Naive thymus-derived CD8-positive, alpha-beta T cell (primary cell): ENCODE data around the gene SLFN13. TPM values are rescaled to one million over a fixed set of nuclear protein-coding genes. Genes with fewer than 3 reads are reported as not detected.

ENCODE experiments used
- ATAC-seq, 2 donors: fragments of 150-1000 bp; cut with Tn5 transposase in 1 of 2; sonication (Bioruptor Pico), chemical (Tn5 transposase) in 1 of 2; 1 replicate in 1 of 2; 2 replicates in 1 of 2; pipeline ENCODE4 v1.10.0; 2021; ENCODE audit warnings: mild to moderate bottlenecking in 2 of 2, moderate library complexity in 2 of 2
- POLR2A ChIA-PET: fragments of 350-600 bp; sonication (Branson Sonifier 250); formaldehyde crosslinking; loops from one replicate; lab custom pipeline; 2021; ENCODE audit warnings: antibody characterized with exemption; lab: Charles Lee
- DNase-seq, 10 donors: peaks; one replicate each; pipeline versions ENCODE4 v3.0.0 to v3.0.0-alpha.2; 2020 to 2022
- H3K27ac Mint-ChIP-seq, 10 donors: one replicate each; pipeline ENCODE4 v1.8.0; 2020 to 2022; ENCODE audit warnings: mild to moderate bottlenecking in 10 of 10, mixed read lengths in 10 of 10, moderate library complexity in 4 of 10, inconsistent platforms in 1 of 10
- H3K27me3 Mint-ChIP-seq, 5 donors: one replicate each; pipeline ENCODE4 v1.8.0; 2021 to 2022; ENCODE audit warnings: mixed read lengths in 5 of 5
- H3K36me3 Mint-ChIP-seq, 3 donors: one replicate each; pipeline ENCODE4 v1.8.0; 2020 to 2022; ENCODE audit warnings: mixed read lengths in 3 of 3, mild to moderate bottlenecking in 2 of 3, inconsistent platforms in 1 of 3
- H3K4me1 Mint-ChIP-seq, 4 donors: one replicate each; pipeline ENCODE4 v1.8.0; 2021 to 2022; ENCODE audit warnings: mixed read lengths in 4 of 4
- H3K4me3 Mint-ChIP-seq, 10 donors: one replicate each; pipeline ENCODE4 v1.8.0; 2020 to 2022; ENCODE audit warnings: mild to moderate bottlenecking in 10 of 10, mixed read lengths in 10 of 10, moderate library complexity in 6 of 10, inconsistent platforms in 1 of 10
- H3K9me3 Mint-ChIP-seq, 9 donors: one replicate each; pipeline ENCODE4 v1.8.0; 2020 to 2022; ENCODE audit warnings: mixed read lengths in 9 of 9, mild to moderate bottlenecking in 3 of 9, inconsistent platforms in 1 of 9, moderate library complexity in 1 of 9
- polyA plus RNA-seq, 3 donors: library from polyadenylated mRNA; unstranded; fragments of 300-500 nt; fragmentation: Illumina TruSeq; gene quantifications; one replicate each; pipeline ENCODE4 v1.2.3, GENCODE V29; 2021
- total RNA-seq, 8 experiments: library from RNA in 2 of 8; stranded (reverse) in 2 of 8; gene quantifications; one replicate each; pipeline ENCODE4 v1.2.3 and lab custom pipeline; 2021 to 2026

Gene SLFN13, protein sequence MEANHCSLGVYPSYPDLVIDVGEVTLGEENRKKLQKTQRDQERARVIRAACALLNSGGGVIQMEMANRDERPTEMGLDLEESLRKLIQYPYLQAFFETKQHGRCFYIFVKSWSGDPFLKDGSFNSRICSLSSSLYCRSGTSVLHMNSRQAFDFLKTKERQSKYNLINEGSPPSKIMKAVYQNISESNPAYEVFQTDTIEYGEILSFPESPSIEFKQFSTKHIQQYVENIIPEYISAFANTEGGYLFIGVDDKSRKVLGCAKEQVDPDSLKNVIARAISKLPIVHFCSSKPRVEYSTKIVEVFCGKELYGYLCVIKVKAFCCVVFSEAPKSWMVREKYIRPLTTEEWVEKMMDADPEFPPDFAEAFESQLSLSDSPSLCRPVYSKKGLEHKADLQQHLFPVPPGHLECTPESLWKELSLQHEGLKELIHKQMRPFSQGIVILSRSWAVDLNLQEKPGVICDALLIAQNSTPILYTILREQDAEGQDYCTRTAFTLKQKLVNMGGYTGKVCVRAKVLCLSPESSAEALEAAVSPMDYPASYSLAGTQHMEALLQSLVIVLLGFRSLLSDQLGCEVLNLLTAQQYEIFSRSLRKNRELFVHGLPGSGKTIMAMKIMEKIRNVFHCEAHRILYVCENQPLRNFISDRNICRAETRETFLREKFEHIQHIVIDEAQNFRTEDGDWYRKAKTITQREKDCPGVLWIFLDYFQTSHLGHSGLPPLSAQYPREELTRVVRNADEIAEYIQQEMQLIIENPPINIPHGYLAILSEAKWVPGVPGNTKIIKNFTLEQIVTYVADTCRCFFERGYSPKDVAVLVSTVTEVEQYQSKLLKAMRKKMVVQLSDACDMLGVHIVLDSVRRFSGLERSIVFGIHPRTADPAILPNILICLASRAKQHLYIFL
- total RNA-seq: 10 to 100 TPM; 15.9 to 17.0 TPM
- 1 to 10 TPM; 3.2 to 9.5 (median 3.4) TPM for polyA plus RNA-seq
- total RNA-seq (lab: John Stamatoyannopoulos, UW): 3.3 to 37.4 (median 24.3) reads per million in 6 experiments

DNA sequence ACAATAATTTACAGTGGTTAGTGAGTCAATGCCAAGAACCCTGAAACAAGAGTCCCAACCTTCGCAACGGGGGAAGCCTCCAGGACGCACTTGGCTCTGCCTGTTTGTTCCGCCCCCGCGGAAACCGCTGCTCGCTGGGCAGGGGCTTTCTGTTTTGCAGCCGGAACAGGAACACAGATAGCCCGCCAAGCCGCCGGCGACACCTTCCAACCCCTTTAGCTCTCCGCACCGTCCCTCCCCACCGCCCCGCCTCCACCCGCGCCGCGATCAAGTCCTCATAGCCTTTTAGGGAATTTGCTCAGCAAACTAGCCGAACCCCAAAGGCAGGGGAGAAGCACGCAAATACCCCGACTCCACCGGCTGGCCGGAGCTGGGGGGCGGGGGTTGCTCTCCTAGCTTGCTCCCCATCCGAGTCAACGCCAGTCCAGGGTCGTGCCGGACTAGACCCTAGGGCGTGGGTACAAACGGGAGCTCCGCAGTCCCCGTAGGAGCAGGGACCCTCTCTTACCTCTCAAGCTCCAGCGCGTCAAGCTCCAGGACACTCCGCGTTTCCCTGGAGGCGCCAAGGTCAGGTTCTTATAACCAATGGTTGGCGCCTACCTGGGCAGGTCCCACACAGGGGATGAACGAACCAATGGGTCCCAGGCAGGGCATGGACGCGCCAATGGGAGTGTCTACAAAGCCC lies at the start of gene SLFN13:
Gene SLFN13 (minus strand): TSS at position 553 of the 685 bp plus-strand sequence. CDS start 3,086 bp downstream, outside the sequence.
- peak; percentile 68 to 90 (median 80) for DNase-seq
- no peaks in the 10 kb centered on the region for H3K9me3 Mint-ChIP-seq
- POLR2A ChIA-PET: interaction anchor here (0.6 to 2.8 kb wide), 14 partner anchors 11 to 213 kb away, joined by 3 to 30 read pairs (median 7); partner anchors contain the start of gene SLFN11
- ATAC-seq: peak; percentile 96 to 97
- peaks cover 0 to 23% (median 0%) of the 10 kb centered on the region in 3 donors for H3K36me3 Mint-ChIP-seq
- peak within 1 kb of the TSS; percentile 77 to 92 (median 86) for H3K4me3 Mint-ChIP-seq
- H3K27me3 Mint-ChIP-seq: no peaks in the 10 kb centered on the region
- H3K4me1 Mint-ChIP-seq: peaks cover 2 to 28% (median 17%) of the 10 kb centered on the region in 4 donors
- H3K27ac Mint-ChIP-seq: peak within 1 kb of the TSS; percentile 82 to 94 (median 92)

DNA sequence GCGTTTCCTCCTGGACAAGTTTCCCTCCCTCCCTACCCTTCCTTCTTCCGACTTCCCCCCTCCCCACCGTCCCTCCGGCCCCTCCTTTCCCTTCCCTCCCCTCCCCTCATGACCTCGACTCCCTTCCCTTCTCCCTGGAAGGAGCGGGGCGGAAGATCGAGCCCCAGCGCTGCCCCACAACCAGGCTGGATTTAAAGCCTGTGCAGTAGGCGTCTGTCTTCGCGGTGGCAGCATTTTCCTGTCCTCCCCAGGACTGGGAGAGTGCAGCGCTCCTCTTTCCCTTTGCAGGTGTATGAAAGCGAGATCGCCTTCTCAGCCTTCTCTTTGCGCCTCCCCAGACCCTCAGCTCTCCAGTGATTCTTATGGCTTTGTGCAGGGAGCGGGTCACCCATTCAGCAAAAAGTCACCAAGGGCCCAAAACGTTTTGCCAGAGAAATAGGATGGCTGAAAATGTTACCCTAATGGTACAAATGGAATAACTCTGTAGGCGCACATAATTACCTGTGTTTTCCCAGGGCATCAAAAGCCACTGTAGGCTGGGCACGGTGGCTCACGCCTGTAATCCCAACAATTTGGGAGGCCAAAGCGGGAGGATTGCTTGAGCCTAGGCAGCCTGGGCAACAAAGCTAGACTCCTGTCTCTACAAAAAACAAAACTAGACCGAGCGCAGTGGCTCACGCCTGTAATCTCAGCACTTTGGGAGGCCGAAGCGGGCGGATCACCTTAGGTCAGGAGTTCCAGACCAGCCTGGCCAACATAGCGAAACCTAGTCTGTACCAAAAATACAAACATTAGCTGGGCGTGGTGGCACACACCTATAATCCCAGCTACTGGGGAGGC lies 48.1 kb upstream of the SLFN13 start:
- DNase-seq (no peak), ATAC-seq (no peak)
- Mint-ChIP-seq H3K36me3 (peaks cover 6 to 47% (median 21%) of the 10 kb centered on the region in 3 donors), H3K27ac (peak overlapping the region; percentile 19 to 87 (median 69)), H3K4me1 (peaks cover 40 to 88% (median 74%) of the 10 kb centered on the region in 4 donors), H3K9me3 (peaks cover 0 to 7% (median 1%) of the 10 kb centered on the region in 9 donors), H3K4me3 (peak overlapping the region; percentile 44 to 84 (median 70)), H3K27me3 (peaks cover 0 to 13% (median 0%) of the 10 kb centered on the region in 5 donors)
- POLR2A ChIA-PET: interaction anchor here (2.0 kb wide), 1 partner anchor 9 kb away, joined by 5 read pairs; no protein-coding TSS in a partner anchor

DNA sequence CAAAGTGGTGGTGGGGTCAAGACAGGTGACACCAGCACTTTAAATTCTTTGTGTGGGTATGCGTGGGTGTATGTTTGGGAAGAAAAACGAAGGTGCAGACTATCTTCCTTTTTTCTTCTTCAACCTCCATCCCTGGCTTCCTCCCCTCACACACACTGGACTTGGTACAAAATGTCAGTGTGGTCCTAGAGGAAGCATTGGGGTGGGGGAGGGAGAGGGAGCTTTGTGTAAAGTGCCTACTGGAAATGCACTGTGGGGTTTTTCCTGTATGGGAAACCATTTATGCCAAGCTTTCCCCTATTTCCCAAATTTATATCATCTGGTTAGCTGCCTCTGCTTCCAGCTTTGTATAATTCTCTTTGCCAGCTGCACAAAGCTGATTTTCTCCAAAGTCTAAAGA lies 44.5 kb upstream of the SLFN13 start:
- no peak overlapping the region for H3K4me3 Mint-ChIP-seq
- peaks cover 25 to 76% (median 68%) of the 10 kb centered on the region in 4 donors for H3K4me1 Mint-ChIP-seq
- H3K27ac Mint-ChIP-seq: peak overlapping the region in 2 of 10 donors; percentile 33 to 79
- DNase-seq: no peak
- POLR2A ChIA-PET: no interaction called here
- peaks cover 0 to 26% (median 0%) of the 10 kb centered on the region in 5 donors for H3K27me3 Mint-ChIP-seq
- H3K9me3 Mint-ChIP-seq: peaks cover 0 to 27% (median 9%) of the 10 kb centered on the region in 9 donors
- peaks cover 20 to 56% (median 37%) of the 10 kb centered on the region in 3 donors for H3K36me3 Mint-ChIP-seq
- no peak for ATAC-seq

DNA sequence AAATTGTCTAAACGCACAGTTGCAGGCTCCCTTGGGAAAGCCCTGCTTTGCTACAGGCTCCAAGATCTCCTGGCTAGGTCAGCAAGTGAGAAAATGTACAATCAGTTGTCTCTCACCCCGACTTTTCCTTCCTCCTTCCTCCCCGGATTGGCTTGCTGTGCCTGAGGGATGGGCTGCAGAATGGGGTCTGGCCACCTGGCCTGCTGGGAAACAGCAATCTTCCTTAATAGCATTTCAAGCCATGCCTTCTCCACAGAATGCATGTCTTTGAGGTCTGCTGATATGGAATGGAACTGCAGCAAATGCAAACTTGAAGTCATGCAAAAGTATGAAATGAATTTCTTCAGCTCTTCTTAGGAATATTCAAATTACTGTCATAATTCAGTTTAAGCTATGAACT lies 42.9 kb upstream of the SLFN13 start:
- POLR2A ChIA-PET: interaction anchor here (0.6 kb wide), 1 partner anchor 39 kb away, joined by 4 read pairs; no protein-coding TSS in a partner anchor
- Mint-ChIP-seq H3K4me3 (peak overlapping the region in 2 of 10 donors; percentile 35 to 40), H3K9me3 (peaks cover 0 to 27% (median 9%) of the 10 kb centered on the region in 9 donors), H3K4me1 (peaks cover 25 to 76% (median 68%) of the 10 kb centered on the region in 4 donors), H3K27me3 (peaks cover 0 to 26% (median 0%) of the 10 kb centered on the region in 5 donors), H3K27ac (peak overlapping the region in 5 of 10 donors; percentile 40 to 83 (median 67)), H3K36me3 (peaks cover 20 to 52% (median 38%) of the 10 kb centered on the region in 3 donors)
- no peak for DNase-seq
- ATAC-seq: no peak

DNA sequence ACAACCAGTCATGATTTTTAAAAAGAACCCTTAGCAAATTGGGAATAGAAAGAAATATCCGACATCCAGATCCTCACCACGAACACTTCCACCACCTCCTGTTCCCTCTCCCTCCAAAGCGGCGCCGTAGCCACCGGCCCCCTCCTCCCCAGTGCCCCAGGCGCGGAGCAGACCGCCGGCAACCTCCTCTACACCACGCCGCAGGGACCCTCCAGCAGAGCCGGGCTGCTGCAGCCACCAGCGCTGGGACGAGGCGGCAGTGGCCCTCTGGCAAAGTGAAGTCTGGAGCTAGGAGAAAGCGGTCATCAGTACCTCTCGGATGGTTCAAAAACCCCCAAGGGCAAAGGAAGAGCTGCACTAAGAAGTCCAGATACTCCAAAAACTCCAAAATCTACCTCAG lies 41.4 kb upstream of the SLFN13 start:
- no peak for DNase-seq
- Mint-ChIP-seq H3K27ac (peak overlapping the region in 6 of 10 donors; percentile 9 to 74 (median 64)), H3K27me3 (peaks cover 0 to 26% (median 0%) of the 10 kb centered on the region in 5 donors), H3K4me3 (peak overlapping the region in 4 of 10 donors; percentile 6 to 27 (median 18)), H3K9me3 (peaks cover 0 to 40% (median 17%) of the 10 kb centered on the region in 9 donors), H3K4me1 (peaks cover 30 to 78% (median 72%) of the 10 kb centered on the region in 4 donors), H3K36me3 (peaks cover 26 to 66% (median 52%) of the 10 kb centered on the region in 3 donors)
- POLR2A ChIA-PET: interaction anchor here (0.6 to 4.8 kb wide), 2 partner anchors 45 to 531 kb away, joined by 6 to 49 read pairs; partner anchors contain the start of gene SLFN12L
- ATAC-seq: no peak

DNA sequence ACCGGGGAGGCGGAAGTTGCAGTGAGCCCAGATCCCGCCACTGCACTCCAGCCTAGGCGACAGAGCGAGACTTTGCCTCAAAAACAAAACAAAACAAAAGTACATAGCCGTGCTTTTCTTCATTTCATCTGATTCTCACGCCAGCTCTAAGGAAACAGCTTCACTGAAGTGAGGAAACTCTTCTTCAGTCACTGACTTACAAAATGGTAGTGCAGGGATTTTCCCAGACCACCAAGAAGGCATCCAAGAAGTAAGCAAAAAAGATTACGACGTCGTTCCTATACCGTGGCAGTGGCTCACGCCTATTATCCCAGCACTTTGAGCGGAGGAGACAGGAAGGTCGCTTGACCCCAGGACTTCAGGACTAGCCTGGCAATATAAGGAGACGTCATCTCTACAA lies 40.4 kb upstream of the SLFN13 start:
- H3K4me1 Mint-ChIP-seq: peaks cover 29 to 77% (median 73%) of the 10 kb centered on the region in 4 donors

DNA sequence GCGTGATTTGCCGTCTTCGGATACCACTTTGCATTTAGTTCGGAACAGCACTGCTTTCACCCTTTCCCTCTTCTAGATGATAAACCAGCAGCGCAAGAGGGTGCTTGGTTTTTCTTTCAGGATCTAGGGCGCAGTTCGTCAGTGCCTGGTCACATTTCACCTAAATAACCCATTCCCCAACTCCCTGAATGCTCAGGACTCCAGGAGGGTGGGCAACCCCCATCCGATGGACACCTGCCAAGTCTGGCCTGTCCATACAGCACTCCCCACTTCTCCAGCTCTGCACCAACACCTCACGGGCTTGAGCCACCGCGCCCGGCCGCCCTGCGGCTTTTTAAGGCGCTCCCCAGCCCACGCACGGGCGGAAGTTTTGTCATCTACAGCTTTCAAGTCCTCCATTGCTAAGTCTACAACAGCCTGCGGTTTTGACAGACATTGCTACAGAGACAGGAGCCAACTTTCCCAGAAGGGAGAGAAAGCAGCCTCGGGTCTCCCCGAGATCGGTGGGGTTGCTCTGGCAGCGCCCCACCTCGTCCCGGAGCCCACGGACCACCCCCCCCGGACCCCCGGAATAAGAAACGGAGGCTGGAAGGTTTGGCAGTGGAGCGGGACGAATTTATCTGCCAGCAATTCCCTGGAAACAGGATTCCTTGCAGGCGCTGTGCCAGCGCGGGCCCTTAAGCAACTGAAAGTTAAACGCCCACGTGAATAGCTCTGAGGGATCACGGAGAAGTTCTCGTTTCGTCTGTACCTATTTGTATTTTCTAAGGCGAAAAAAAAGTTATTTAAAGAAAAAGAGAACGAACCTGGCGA lies 38.6 kb upstream of the SLFN13 start:
- H3K9me3 Mint-ChIP-seq: peaks cover 0 to 59% (median 19%) of the 10 kb centered on the region in 9 donors

More for the DNA sequence above, 40.4 kb upstream of the SLFN13 start:
- peak overlapping the region in 9 of 10 donors; percentile 5 to 99 (median 97) for H3K27ac Mint-ChIP-seq
- no peak for DNase-seq
- no peak for ATAC-seq
- H3K36me3 Mint-ChIP-seq: peaks cover 35 to 74% (median 60%) of the 10 kb centered on the region in 3 donors
- POLR2A ChIA-PET: interaction anchor here (2.4 to 4.8 kb wide), 9 partner anchors 10 to 175 kb away, joined by 10 to 49 read pairs (median 25); partner anchors contain the start of genes PEX12, SLFN12, SLFN12L and SLFN13
- peaks cover 0 to 49% (median 19%) of the 10 kb centered on the region in 9 donors for H3K9me3 Mint-ChIP-seq
- H3K27me3 Mint-ChIP-seq: peaks cover 0 to 23% (median 0%) of the 10 kb centered on the region in 5 donors
- peak overlapping the region in 9 of 10 donors; percentile 2 to 97 (median 61) for H3K4me3 Mint-ChIP-seq

DNA sequence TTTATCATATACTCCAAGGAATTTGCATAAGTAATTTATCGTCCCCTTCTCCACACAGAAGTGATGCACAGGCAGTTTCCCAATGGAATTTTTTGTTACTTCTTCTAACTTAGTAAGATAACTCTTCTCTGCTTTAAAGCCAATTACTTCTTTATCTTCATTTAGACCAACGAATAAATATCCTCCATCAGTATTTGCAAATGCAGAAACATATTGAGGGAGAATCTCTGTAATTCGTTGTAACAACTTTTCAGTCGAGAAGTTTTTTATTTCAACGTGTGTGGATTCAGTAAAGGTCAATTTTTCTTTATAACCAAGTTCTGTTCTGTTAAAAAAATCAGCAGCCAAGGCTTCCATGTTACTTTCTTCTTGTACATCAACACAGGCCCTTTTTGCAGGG lies 30.7 kb upstream of the SLFN13 start:
- ATAC-seq (no peak), DNase-seq (no peak)
- POLR2A ChIA-PET: no interaction called here
- Mint-ChIP-seq H3K36me3 (peaks cover 52 to 90% (median 84%) of the 10 kb centered on the region in 3 donors), H3K4me3 (no peak overlapping the region), H3K27me3 (no peaks in the 10 kb centered on the region), H3K9me3 (peaks cover 0 to 59% (median 33%) of the 10 kb centered on the region in 9 donors), H3K27ac (peak overlapping the region in 3 of 10 donors; percentile 11 to 50 (median 27)), H3K4me1 (peaks cover 16 to 45% (median 35%) of the 10 kb centered on the region in 4 donors)

More for the DNA sequence above, 38.6 kb upstream of the SLFN13 start:
- peaks cover 21 to 64% (median 60%) of the 10 kb centered on the region in 4 donors for H3K4me1 Mint-ChIP-seq
- peaks cover 0 to 16% (median 0%) of the 10 kb centered on the region in 5 donors for H3K27me3 Mint-ChIP-seq
- peak overlapping the region; percentile 96 to 99 (median 98) for H3K27ac Mint-ChIP-seq
- ATAC-seq (peak; percentile 80 to 86), DNase-seq (peak; percentile 53 to 85 (median 70))
- POLR2A ChIA-PET: interaction anchor here (0.6 to 4.8 kb wide), 37 partner anchors 10 to 315 kb away, joined by 3 to 49 read pairs (median 6); partner anchors contain the start of genes PEX12, SLFN11, SLFN12 and SLFN12L
- peaks cover 41 to 75% (median 72%) of the 10 kb centered on the region in 3 donors for H3K36me3 Mint-ChIP-seq
- peak overlapping the region; percentile 86 to 98 (median 96) for H3K4me3 Mint-ChIP-seq

DNA sequence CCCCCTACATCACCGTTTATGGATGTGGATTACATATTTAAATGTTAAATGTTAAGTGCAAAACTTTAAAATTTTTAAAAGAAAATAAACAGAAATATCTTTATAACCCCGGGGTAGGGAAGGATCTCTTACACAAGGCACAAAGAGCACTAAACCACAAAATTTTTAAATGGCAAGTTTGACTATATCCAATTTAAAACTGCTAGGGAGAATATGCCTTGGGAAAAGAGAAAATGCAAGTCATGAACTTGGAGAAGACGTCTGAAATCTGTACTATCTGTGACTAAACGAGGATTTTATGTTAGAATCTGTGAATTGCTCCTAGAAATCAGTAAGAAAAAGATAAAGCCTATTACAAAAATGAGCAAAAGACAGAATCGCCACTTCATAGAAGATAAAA lies 28.7 kb upstream of the SLFN13 start:
- peak overlapping the region in 1 of 10 donors; percentile 23 for H3K4me3 Mint-ChIP-seq
- DNase-seq (no peak), ATAC-seq (no peak)
- no peaks in the 10 kb centered on the region for H3K27me3 Mint-ChIP-seq
- peak overlapping the region in 2 of 10 donors; percentile 9 to 11 for H3K27ac Mint-ChIP-seq
- H3K4me1 Mint-ChIP-seq: peaks cover 14 to 36% (median 31%) of the 10 kb centered on the region in 4 donors
- POLR2A ChIA-PET: no interaction called here
- H3K9me3 Mint-ChIP-seq: peaks cover 0 to 64% (median 33%) of the 10 kb centered on the region in 9 donors
- H3K36me3 Mint-ChIP-seq: peaks cover 44 to 89% (median 82%) of the 10 kb centered on the region in 3 donors
